Breast epithelium (tissue), 3 donors: ENCODE measurements around the gene RAB20.

Experiments
- POLR2A ChIP-seq: fragments of 450-650 bp; IDR thresholded peaks from one replicate; pipeline ENCODE4 v1.6.1; 2016; ENCODE audit warnings: antibody characterized with exemption, mild to moderate bottlenecking, moderate library complexity
- TF ChIP-seq, protein P1 (sequence below), 3 donors: fragments of 450-650 bp; IDR thresholded peaks; one replicate each; pipeline ENCODE4 v1.5.1; 2016 to 2017; ENCODE audit warnings: antibody characterized with exemption in 3 of 3, mild to moderate bottlenecking in 3 of 3, moderate library complexity in 3 of 3

DNA sequence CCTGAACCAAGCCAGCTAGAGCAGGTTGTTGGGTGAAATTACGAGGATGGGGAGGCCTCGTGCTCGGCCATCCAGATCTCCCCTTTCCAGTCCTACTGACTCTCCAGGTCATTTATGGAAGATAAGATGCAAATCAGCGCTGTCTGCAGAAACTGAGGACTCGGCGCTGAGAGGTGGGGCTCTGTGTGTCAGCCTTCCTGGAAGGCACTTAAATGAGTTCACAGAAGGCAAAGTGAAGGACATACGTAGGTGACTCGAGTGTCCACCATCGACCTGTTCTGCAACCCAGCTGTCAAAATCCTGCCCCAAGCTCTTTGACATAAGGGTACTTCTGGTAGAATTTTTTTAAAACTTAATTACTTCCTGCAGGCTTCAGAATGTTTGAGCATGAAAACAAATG, 86.4 kb downstream of the RAB20 start:
- TF ChIP-seq, protein P1, sequence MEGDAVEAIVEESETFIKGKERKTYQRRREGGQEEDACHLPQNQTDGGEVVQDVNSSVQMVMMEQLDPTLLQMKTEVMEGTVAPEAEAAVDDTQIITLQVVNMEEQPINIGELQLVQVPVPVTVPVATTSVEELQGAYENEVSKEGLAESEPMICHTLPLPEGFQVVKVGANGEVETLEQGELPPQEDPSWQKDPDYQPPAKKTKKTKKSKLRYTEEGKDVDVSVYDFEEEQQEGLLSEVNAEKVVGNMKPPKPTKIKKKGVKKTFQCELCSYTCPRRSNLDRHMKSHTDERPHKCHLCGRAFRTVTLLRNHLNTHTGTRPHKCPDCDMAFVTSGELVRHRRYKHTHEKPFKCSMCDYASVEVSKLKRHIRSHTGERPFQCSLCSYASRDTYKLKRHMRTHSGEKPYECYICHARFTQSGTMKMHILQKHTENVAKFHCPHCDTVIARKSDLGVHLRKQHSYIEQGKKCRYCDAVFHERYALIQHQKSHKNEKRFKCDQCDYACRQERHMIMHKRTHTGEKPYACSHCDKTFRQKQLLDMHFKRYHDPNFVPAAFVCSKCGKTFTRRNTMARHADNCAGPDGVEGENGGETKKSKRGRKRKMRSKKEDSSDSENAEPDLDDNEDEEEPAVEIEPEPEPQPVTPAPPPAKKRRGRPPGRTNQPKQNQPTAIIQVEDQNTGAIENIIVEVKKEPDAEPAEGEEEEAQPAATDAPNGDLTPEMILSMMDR (IDR thresholded peaks at IDR 0.05) = no peak
- no peak for TF ChIP-seq POLR2A
